ENCODE results near the gene ZNF618.

DNA sequence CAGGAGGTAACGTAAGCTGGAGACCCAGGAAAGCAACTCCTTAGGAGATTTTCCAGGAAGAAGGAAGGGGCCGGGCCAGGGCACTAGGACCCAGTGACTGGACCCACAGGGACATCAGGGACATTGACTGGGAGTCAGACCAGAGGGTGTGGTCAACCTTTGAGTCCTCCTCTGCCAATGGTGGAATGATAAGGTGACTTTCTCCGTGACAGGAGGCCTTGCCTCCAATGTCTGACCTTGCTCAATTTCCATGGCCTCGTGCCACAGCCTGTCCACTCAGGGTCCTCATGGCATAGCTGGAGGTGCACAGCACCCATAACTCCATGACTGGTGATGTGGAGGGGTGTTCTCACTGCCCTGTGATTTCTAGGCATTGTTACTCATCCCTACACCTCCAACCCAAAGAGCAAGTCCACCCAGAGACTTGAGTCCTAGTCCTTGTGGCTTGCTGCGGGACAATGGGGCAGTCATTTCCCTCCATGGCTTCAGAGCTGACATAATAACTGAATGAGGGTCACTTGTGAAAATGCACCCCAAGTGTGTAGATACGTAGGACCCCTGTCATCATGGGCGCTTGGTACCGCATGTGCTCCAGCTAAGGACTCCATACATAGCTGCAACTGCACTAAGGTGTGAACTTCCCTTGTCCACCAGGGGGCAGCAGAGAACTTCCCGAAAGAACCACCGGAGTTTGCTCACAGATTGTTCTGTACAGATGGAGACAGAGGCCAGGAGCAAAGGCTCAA is 206.1 kb downstream of the ZNF618 start:
- no peak for TF ChIP-seq POLR2A (IDR thresholded peaks at IDR 0.05)
- TF ChIP-seq, protein P1, sequence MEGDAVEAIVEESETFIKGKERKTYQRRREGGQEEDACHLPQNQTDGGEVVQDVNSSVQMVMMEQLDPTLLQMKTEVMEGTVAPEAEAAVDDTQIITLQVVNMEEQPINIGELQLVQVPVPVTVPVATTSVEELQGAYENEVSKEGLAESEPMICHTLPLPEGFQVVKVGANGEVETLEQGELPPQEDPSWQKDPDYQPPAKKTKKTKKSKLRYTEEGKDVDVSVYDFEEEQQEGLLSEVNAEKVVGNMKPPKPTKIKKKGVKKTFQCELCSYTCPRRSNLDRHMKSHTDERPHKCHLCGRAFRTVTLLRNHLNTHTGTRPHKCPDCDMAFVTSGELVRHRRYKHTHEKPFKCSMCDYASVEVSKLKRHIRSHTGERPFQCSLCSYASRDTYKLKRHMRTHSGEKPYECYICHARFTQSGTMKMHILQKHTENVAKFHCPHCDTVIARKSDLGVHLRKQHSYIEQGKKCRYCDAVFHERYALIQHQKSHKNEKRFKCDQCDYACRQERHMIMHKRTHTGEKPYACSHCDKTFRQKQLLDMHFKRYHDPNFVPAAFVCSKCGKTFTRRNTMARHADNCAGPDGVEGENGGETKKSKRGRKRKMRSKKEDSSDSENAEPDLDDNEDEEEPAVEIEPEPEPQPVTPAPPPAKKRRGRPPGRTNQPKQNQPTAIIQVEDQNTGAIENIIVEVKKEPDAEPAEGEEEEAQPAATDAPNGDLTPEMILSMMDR (IDR thresholded peaks at IDR 0.05), result peak; percentile 83 to 87 (median 84)

All from ovary (tissue), 3 donors.